ENCODE data around the gene TUBA1A.
A peak's percentile ranks its signal among the peaks of the same experiment; 100 is the strongest.
"Not testable (repeated sequence)": the region's sequence is repeated elsewhere in the genome, so short reads cannot be mapped to it uniquely, and the experiment has no call there.

TUBA1A gene

DNA sequence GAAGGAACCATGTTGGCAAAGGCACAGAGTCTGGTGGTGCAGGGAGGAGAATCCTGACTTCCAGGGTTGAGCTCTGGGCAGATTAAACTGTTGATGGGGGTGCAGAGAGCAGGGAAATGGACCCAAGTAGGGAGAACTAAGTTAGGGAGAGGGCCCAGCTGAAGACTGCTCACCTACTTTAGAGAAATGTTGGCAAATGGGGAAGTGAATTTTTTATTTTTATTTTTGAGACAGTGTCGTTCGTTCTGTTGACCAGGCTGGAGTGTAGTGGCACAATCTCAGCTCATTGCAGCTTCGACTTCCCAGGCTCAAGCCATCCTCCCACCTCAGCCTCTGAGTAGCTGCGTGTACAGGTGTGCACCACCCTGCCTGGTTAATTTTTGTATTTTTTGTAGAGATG, 32.1 kb upstream of the TUBA1A start:
- no peak overlapping the region for H4K91ac ChIP-seq (ENCODE audit: low read depth, low read length, poor library complexity)
- no peak overlapping the region for H2AK5ac ChIP-seq (ENCODE audit: low read depth, low read length)
- H3K36me3 ChIP-seq (replicated peaks in 1 of 2; ENCODE audit: control insufficient read depth in 2 of 2, insufficient read depth in 2 of 2, low read length in 2 of 2), result no peaks in the 10 kb centered on the region
- DNase-seq (ENCODE audit: low spot score), result no peak
- H4K8ac ChIP-seq (ENCODE audit: low read depth, low read length), result no peak overlapping the region
- no peak overlapping the region for H3K14ac ChIP-seq (ENCODE audit: low read length)
- H3K79me1 ChIP-seq (ENCODE audit: low read depth, low read length), result no peaks in the 10 kb centered on the region
- peak overlapping the region; percentile 3 for H3K18ac ChIP-seq (ENCODE audit: low read length)
- no peak overlapping the region for H3K23ac ChIP-seq (ENCODE audit: low read depth, low read length, poor library complexity)
- H3K4me1 ChIP-seq (ENCODE audit: control insufficient read depth in 2 of 2, insufficient read depth in 1 of 2, low read depth in 1 of 2, low read length in 2 of 2), result peaks cover 3% of the 10 kb centered on the region in 2 donors
- no peak overlapping the region for H3K4me2 ChIP-seq (ENCODE audit: insufficient read depth, low read length, poor library complexity, severe bottlenecking)
- no peak overlapping the region for H2BK15ac ChIP-seq (ENCODE audit: low read length)
- H2BK5ac ChIP-seq (ENCODE audit: low read length), result no peak overlapping the region
- no peak overlapping the region for H3K4ac ChIP-seq (ENCODE audit: low read length)
- no peaks in the 10 kb centered on the region for H3K27me3 ChIP-seq (ENCODE audit: control insufficient read depth in 3 of 3, insufficient read depth in 3 of 3, low read depth in 1 of 3, low read length in 3 of 3)
- H3K9me3 ChIP-seq (replicated peaks in 1 of 2; ENCODE audit: control insufficient read depth in 2 of 2, insufficient read depth in 1 of 2, low read depth in 1 of 2, low read length in 2 of 2), result no peaks in the 10 kb centered on the region
- no peak overlapping the region for H2BK120ac ChIP-seq (ENCODE audit: low read depth, low read length)
- H3K4me3 ChIP-seq (ENCODE audit: low read length in 2 of 2), result no peak overlapping the region
- no peak overlapping the region for H2BK12ac ChIP-seq (ENCODE audit: low read length)
- no peak overlapping the region for H3K9ac ChIP-seq (ENCODE audit: low read depth, low read length, poor library complexity)
- peak overlapping the region; percentile 12 for H2AFZ ChIP-seq (ENCODE audit: low read length)
- no CpG with 5 or more reads among the region's 4 CpGs for WGBS, 2 donors (ENCODE audit: extremely low coverage in 2 of 2, insufficient read length in 2 of 2, insufficient replicate concordance in 1 of 2)
- no peak overlapping the region for H3K27ac ChIP-seq (replicated peaks; ENCODE audit: low read length)

DNA sequence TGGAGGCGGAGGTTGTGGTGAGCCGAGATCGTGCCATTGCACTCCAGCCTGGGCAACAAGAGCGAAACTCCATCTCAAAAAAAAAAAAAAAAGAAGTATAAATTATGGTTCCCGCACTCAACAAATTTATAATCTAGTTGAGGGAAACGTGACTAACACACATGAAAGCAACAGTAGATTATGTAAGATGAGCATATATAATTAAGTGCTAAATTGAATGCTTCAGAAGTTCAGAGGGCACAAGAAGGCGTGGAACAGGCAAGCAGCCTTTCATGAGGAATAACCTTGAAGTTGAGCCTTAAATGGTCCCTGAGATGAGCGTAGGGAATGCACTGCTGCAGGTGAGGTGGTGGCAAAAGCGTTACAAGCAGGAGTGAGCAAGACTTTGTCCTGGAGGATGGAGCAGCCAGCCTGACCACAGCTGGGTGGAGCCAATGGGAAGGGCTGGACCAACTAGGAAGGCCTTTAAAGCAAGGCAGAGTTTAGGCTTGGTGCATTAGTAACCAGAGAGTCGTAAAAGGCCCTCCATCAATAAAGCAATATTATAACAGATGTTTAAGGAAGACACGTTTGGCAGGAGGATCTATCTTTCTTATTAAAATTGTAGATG, 30.6 kb upstream of the TUBA1A start:
- Histone ChIP-seq H2BK5ac (ENCODE audit: low read length) (no peak overlapping the region), H3K9ac (ENCODE audit: low read depth, low read length, poor library complexity) (no peak overlapping the region), H3K36me3 (replicated peaks in 1 of 2; ENCODE audit: control insufficient read depth in 2 of 2, insufficient read depth in 2 of 2, low read length in 2 of 2) (no peaks in the 10 kb centered on the region), H4K91ac (ENCODE audit: low read depth, low read length, poor library complexity) (no peak overlapping the region), H3K27ac (replicated peaks; ENCODE audit: low read length) (no peak overlapping the region), H2BK15ac (ENCODE audit: low read length) (no peak overlapping the region), H3K9me3 (replicated peaks in 1 of 2; ENCODE audit: control insufficient read depth in 2 of 2, insufficient read depth in 1 of 2, low read depth in 1 of 2, low read length in 2 of 2) (no peaks in the 10 kb centered on the region), H2AFZ (ENCODE audit: low read length) (peak overlapping the region; percentile 4), H2BK12ac (ENCODE audit: low read length) (no peak overlapping the region), H3K23ac (ENCODE audit: low read depth, low read length, poor library complexity) (no peak overlapping the region), H3K79me1 (ENCODE audit: low read depth, low read length) (no peaks in the 10 kb centered on the region), H4K8ac (ENCODE audit: low read depth, low read length) (no peak overlapping the region), H2AK5ac (ENCODE audit: low read depth, low read length) (no peak overlapping the region), H3K18ac (ENCODE audit: low read length) (no peak overlapping the region), H3K4me2 (ENCODE audit: insufficient read depth, low read length, poor library complexity, severe bottlenecking) (no peak overlapping the region), H3K4ac (ENCODE audit: low read length) (no peak overlapping the region), H3K4me3 (ENCODE audit: low read length in 2 of 2) (no peak overlapping the region), H3K14ac (ENCODE audit: low read length) (no peak overlapping the region), H3K27me3 (ENCODE audit: control insufficient read depth in 3 of 3, insufficient read depth in 3 of 3, low read depth in 1 of 3, low read length in 3 of 3) (no peaks in the 10 kb centered on the region), H3K4me1 (ENCODE audit: control insufficient read depth in 2 of 2, insufficient read depth in 1 of 2, low read depth in 1 of 2, low read length in 2 of 2) (peaks cover 7 to 15% of the 10 kb centered on the region in 2 donors), H2BK120ac (ENCODE audit: low read depth, low read length) (no peak overlapping the region)
- WGBS, 2 donors (ENCODE audit: extremely low coverage in 2 of 2, insufficient read length in 2 of 2, insufficient replicate concordance in 1 of 2), result no CpG with 5 or more reads among the region's 11 CpGs
- DNase-seq (ENCODE audit: low spot score), result no peak

DNA sequence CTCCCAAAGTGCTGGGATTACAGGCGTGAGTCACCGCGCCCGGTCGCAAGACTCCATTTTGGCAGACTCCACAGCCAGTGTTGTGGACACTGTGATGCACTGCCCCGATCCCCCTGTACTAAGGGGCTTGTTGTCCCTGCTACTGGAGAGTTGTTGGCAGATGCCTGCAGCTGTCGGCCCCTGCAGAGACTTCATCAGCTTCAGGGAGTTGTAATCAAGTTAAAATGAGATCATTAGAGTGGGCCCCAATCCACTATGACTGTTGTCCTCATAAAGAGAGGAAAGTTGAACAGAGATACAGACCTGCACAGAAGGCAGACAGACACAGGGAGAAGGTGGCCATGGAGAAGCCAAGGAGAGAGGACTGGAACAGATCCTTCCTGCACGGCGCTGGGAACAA, 23.7 kb upstream of the TUBA1A start:
- no peaks in the 10 kb centered on the region for H3K27me3 ChIP-seq (ENCODE audit: control insufficient read depth in 3 of 3, insufficient read depth in 3 of 3, low read depth in 1 of 3, low read length in 3 of 3)
- no CpG with 5 or more reads among the region's 9 CpGs for WGBS, 2 donors (ENCODE audit: extremely low coverage in 2 of 2, insufficient read length in 2 of 2, insufficient replicate concordance in 1 of 2)

DNA sequence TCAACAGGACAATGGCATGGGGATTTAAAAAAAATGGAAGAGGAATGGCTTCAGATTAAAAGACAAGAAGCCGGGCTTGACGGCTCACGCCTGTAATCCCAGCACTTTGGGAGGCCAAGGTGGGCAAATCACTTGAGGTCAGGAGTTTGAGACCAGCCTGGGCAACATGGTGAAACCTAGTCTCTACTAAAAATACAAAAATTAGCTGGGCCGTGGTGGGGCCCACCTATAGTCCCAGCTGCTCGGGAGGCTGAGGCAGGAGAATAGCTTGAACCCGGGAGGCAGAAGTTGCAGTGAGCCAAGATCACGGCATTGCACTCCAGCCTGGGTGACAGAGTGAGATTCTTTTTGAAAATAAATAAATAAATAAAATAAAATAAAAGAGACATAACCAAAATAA, 21.8 kb upstream of the TUBA1A start:
- no CpG with 5 or more reads among the region's 7 CpGs for WGBS, 2 donors (ENCODE audit: extremely low coverage in 2 of 2, insufficient read length in 2 of 2, insufficient replicate concordance in 1 of 2)
- H3K79me1 ChIP-seq (ENCODE audit: low read depth, low read length), result not testable (repeated sequence)

More for the DNA sequence above, 23.7 kb upstream of the TUBA1A start:
- Histone ChIP-seq H3K9me3 (replicated peaks in 1 of 2; ENCODE audit: control insufficient read depth in 2 of 2, insufficient read depth in 1 of 2, low read depth in 1 of 2, low read length in 2 of 2) (no peaks in the 10 kb centered on the region), H2AK5ac (ENCODE audit: low read depth, low read length) (no peak overlapping the region), H2BK5ac (ENCODE audit: low read length) (no peak overlapping the region), H4K8ac (ENCODE audit: low read depth, low read length) (no peak overlapping the region), H2BK12ac (ENCODE audit: low read length) (no peak overlapping the region), H3K23ac (ENCODE audit: low read depth, low read length, poor library complexity) (no peak overlapping the region), H3K14ac (ENCODE audit: low read length) (no peak overlapping the region), H3K18ac (ENCODE audit: low read length) (peak overlapping the region; percentile 12), H4K91ac (ENCODE audit: low read depth, low read length, poor library complexity) (no peak overlapping the region), H3K4me3 (ENCODE audit: low read length in 2 of 2) (no peak overlapping the region), H3K9ac (ENCODE audit: low read depth, low read length, poor library complexity) (no peak overlapping the region), H2BK120ac (ENCODE audit: low read depth, low read length) (no peak overlapping the region), H3K36me3 (replicated peaks in 1 of 2; ENCODE audit: control insufficient read depth in 2 of 2, insufficient read depth in 2 of 2, low read length in 2 of 2) (no peaks in the 10 kb centered on the region), H3K4ac (ENCODE audit: low read length) (no peak overlapping the region), H3K4me1 (ENCODE audit: control insufficient read depth in 2 of 2, insufficient read depth in 1 of 2, low read depth in 1 of 2, low read length in 2 of 2) (peaks cover 14 to 23% of the 10 kb centered on the region in 2 donors), H3K79me1 (ENCODE audit: low read depth, low read length) (no peaks in the 10 kb centered on the region), H3K4me2 (ENCODE audit: insufficient read depth, low read length, poor library complexity, severe bottlenecking) (no peak overlapping the region), H2AFZ (ENCODE audit: low read length) (peak overlapping the region; percentile 39), H3K27ac (replicated peaks; ENCODE audit: low read length) (no peak overlapping the region), H2BK15ac (ENCODE audit: low read length) (no peak overlapping the region)
- DNase-seq (ENCODE audit: low spot score), result no peak

More for the DNA sequence above, 21.8 kb upstream of the TUBA1A start:
- H2AK5ac ChIP-seq (ENCODE audit: low read depth, low read length); H3K4me2 ChIP-seq (ENCODE audit: insufficient read depth, low read length, poor library complexity, severe bottlenecking); H3K4me3 ChIP-seq (ENCODE audit: low read length in 2 of 2); H2BK12ac ChIP-seq (ENCODE audit: low read length); H3K27ac ChIP-seq (replicated peaks; ENCODE audit: low read length); H2BK15ac ChIP-seq (ENCODE audit: low read length); H3K23ac ChIP-seq (ENCODE audit: low read depth, low read length, poor library complexity); H3K14ac ChIP-seq (ENCODE audit: low read length); H2AFZ ChIP-seq (ENCODE audit: low read length); H3K9me3 ChIP-seq (replicated peaks in 1 of 2; ENCODE audit: control insufficient read depth in 2 of 2, insufficient read depth in 1 of 2, low read depth in 1 of 2, low read length in 2 of 2); H3K36me3 ChIP-seq (replicated peaks in 1 of 2; ENCODE audit: control insufficient read depth in 2 of 2, insufficient read depth in 2 of 2, low read length in 2 of 2); H3K27me3 ChIP-seq (ENCODE audit: control insufficient read depth in 3 of 3, insufficient read depth in 3 of 3, low read depth in 1 of 3, low read length in 3 of 3); H2BK120ac ChIP-seq (ENCODE audit: low read depth, low read length); H4K8ac ChIP-seq (ENCODE audit: low read depth, low read length); H3K4ac ChIP-seq (ENCODE audit: low read length); H3K18ac ChIP-seq (ENCODE audit: low read length); H4K91ac ChIP-seq (ENCODE audit: low read depth, low read length, poor library complexity); H2BK5ac ChIP-seq (ENCODE audit: low read length); DNase-seq (ENCODE audit: low spot score); H3K9ac ChIP-seq (ENCODE audit: low read depth, low read length, poor library complexity): not testable (repeated sequence)
- peaks cover 11 to 17% of the 10 kb centered on the region in 2 donors for H3K4me1 ChIP-seq (ENCODE audit: control insufficient read depth in 2 of 2, insufficient read depth in 1 of 2, low read depth in 1 of 2, low read length in 2 of 2)

Measured in neuronal stem cell (in vitro differentiated cells).